GM21528 (cell line): Measurements from ENCODE around the gene CCHCR1.

Experiments used
- ATAC-seq: cut with Tn5 transposase; IDR thresholded peaks from one replicate; pipeline ENCODE4 v1.9.1; 2021; ENCODE audit warnings: mild to moderate bottlenecking, moderate library complexity; ENCODE audit not compliant: unreplicated experiment, low FRiP score

The CCHCR1 gene

GRCh38 chr6:31113861-31114540, 43.6 kb downstream of the CCHCR1 start:
- ATAC-seq, result no peak

GRCh38 chr6:31112478-31112877, 45.1 kb downstream of the CCHCR1 start, which contains the start of gene C6orf15:
Gene C6orf15 (minus strand): TSS chr6:31112575. CDS start chr6:31112555, 20 bp downstream.
- ATAC-seq, result no peak

GRCh38 chr6:31111712-31112111, 45.9 kb downstream of the CCHCR1 start:
- no peak for ATAC-seq

GRCh38 chr6:31110825-31111582, 46.6 kb downstream of the CCHCR1 start:
- no peak for ATAC-seq

GRCh38 chr6:31107052-31107451, 50.5 kb downstream of the CCHCR1 start:
- no peak for ATAC-seq

- ATAC-seq, result no peak
Measured at GRCh38 chr6:31103136-31103535, 54.5 kb downstream of the CCHCR1 start.

- ATAC-seq, result no peak
Measured at GRCh38 chr6:31098449-31098938, 59.1 kb downstream of the CCHCR1 start.

GRCh38 chr6:31096656-31097055, 60.9 kb downstream of the CCHCR1 start:
- ATAC-seq, result no peak

GRCh38 chr6:31096215-31096614, 61.4 kb downstream of the CCHCR1 start:
- no peak for ATAC-seq

GRCh38 chr6:31094389-31094881, 63.2 kb downstream of the CCHCR1 start:
- ATAC-seq, result no peak

- ATAC-seq, result no peak
Measured at GRCh38 chr6:31092769-31093505, 64.7 kb downstream of the CCHCR1 start.
